Measurements from ENCODE around the gene LRRC70. TPM values are rescaled to one million over a fixed set of nuclear protein-coding genes. Genes with fewer than 3 reads are reported as not detected.

Gene LRRC70
- polyA plus RNA-seq, 3 donors, result 0.23 to 2.4 TPM; not detected in 1

GRCh38 chr5:62575489-62575888, 3.1 kb upstream of the LRRC70 start:
- H3K79me2 ChIP-seq (ENCODE audit: insufficient read depth, low read length), result no peaks in the 10 kb centered on the region
- peaks cover 4 to 8% of the 10 kb centered on the region in 2 donors for H3K4me1 ChIP-seq (ENCODE audit: control insufficient read depth in 1 of 2, insufficient read depth in 2 of 2, low read length in 2 of 2)
- Mint-ChIP-seq H3K27ac (peak overlapping the region in 1 of 7 donors; percentile 5), H3K4me3 (no peak overlapping the region), H3K9me3 (peaks cover 0 to 2% (median 0%) of the 10 kb centered on the region in 7 donors), H3K36me3 (peaks cover 3 to 4% of the 10 kb centered on the region in 2 donors), H3K4me1 (peaks cover 31% of the 10 kb centered on the region), H3K27me3 (ENCODE audit: low read depth in 3 of 3) (peaks cover 0 to 2% (median 0%) of the 10 kb centered on the region in 3 donors)
- H3K4me3 ChIP-seq (replicated peaks in 1 of 3; ENCODE audit: low read depth in 2 of 3, low read length in 3 of 3), result no peak overlapping the region
- no peak overlapping the region for H3K9ac ChIP-seq (ENCODE audit: insufficient read depth, low read length, poor library complexity, severe bottlenecking)
- H3K4me2 ChIP-seq (replicated peaks; ENCODE audit: extremely low read depth, low read length, poor library complexity, severe bottlenecking), result no peak overlapping the region
- H3K27ac ChIP-seq (ENCODE audit: low read depth in 1 of 2, low read length in 2 of 2), result no peak overlapping the region
- WGBS (ENCODE audit: insufficient coverage), result no CpG with 5 or more reads among the region's 1 CpG
- DNase-seq, result no peak
- no peaks in the 10 kb centered on the region for H3K36me3 ChIP-seq (replicated peaks in 1 of 2; ENCODE audit: control insufficient read depth in 1 of 2, insufficient read depth in 2 of 2, low read length in 2 of 2)
- H3K9me3 ChIP-seq (replicated peaks in 1 of 2; ENCODE audit: control insufficient read depth in 1 of 2, insufficient read depth in 1 of 2, low read length in 2 of 2), result no peaks in the 10 kb centered on the region
- H3K27me3 ChIP-seq (ENCODE audit: control insufficient read depth in 2 of 2, insufficient read depth in 2 of 2, low read length in 2 of 2), result no peaks in the 10 kb centered on the region
- H4K20me1 ChIP-seq (ENCODE audit: insufficient read depth, low read length), result no peaks in the 10 kb centered on the region
- no peak overlapping the region for H2AFZ ChIP-seq (ENCODE audit: insufficient read depth, low read depth, low read length, poor library complexity, severe bottlenecking)
- intact Hi-C loops (cut with micrococcal nuclease), result no loop called here
- no peak for TF ChIP-seq CTCF (IDR thresholded peaks at IDR 0.05)

GRCh38 chr5:62576570-62577170, 1.9 kb upstream of the LRRC70 start:
- Histone ChIP-seq H2AFZ (ENCODE audit: insufficient read depth, low read depth, low read length, poor library complexity, severe bottlenecking) (no peak overlapping the region), H3K9me3 (replicated peaks in 1 of 2; ENCODE audit: control insufficient read depth in 1 of 2, insufficient read depth in 1 of 2, low read length in 2 of 2) (no peaks in the 10 kb centered on the region), H3K79me2 (ENCODE audit: insufficient read depth, low read length) (no peaks in the 10 kb centered on the region), H3K36me3 (replicated peaks in 1 of 2; ENCODE audit: control insufficient read depth in 1 of 2, insufficient read depth in 2 of 2, low read length in 2 of 2) (no peaks in the 10 kb centered on the region), H3K4me2 (replicated peaks; ENCODE audit: extremely low read depth, low read length, poor library complexity, severe bottlenecking) (no peak overlapping the region), H3K9ac (ENCODE audit: insufficient read depth, low read length, poor library complexity, severe bottlenecking) (no peak overlapping the region), H4K20me1 (ENCODE audit: insufficient read depth, low read length) (no peaks in the 10 kb centered on the region), H3K4me1 (ENCODE audit: control insufficient read depth in 1 of 2, insufficient read depth in 2 of 2, low read length in 2 of 2) (peaks cover 4 to 8% of the 10 kb centered on the region in 2 donors), H3K4me3 (replicated peaks in 1 of 3; ENCODE audit: low read depth in 2 of 3, low read length in 3 of 3) (no peak overlapping the region), H3K27me3 (ENCODE audit: control insufficient read depth in 2 of 2, insufficient read depth in 2 of 2, low read length in 2 of 2) (no peaks in the 10 kb centered on the region), H3K27ac (ENCODE audit: low read depth in 1 of 2, low read length in 2 of 2) (no peak overlapping the region)
- Mint-ChIP-seq H3K4me1 (peaks cover 37% of the 10 kb centered on the region), H3K27ac (no peak overlapping the region), H3K36me3 (peaks cover 7 to 8% of the 10 kb centered on the region in 2 donors), H3K9me3 (peaks cover 0 to 2% (median 0%) of the 10 kb centered on the region in 7 donors), H3K27me3 (ENCODE audit: low read depth in 3 of 3) (peaks cover 0 to 2% (median 0%) of the 10 kb centered on the region in 3 donors), H3K4me3 (no peak overlapping the region)
- DNase-seq, result no peak
- TF ChIP-seq CTCF (IDR thresholded peaks at IDR 0.05), result no peak
- intact Hi-C loops (cut with micrococcal nuclease), result no loop called here
- WGBS (ENCODE audit: insufficient coverage), result 83% methylated on average over 3 of the region's 4 CpGs

Measured in CD14-positive monocyte (primary cell).